Small intestine (tissue), 7 donors: ENCODE measurements around the gene RSAD1. TPM values are rescaled to one million over a fixed set of nuclear protein-coding genes. Genes with fewer than 3 reads are reported as not detected.

Experiments
- DNase-seq, 2 donors: peaks; one replicate each; pipeline versions ENCODE4 v3.0.0 to v3.0.0-alpha.2; 2013
- FAIRE-seq: peaks from 2 replicates; lab custom pipeline; 2012; peaks lifted over from hg19 to GRCh38; lab: Jason Lieb, UNC
- H3K27ac ChIP-seq, 3 donors: one replicate each; pipeline ENCODE4 v1.5.1; 2013; ENCODE audit warnings: low read length in 2 of 3, mild to moderate bottlenecking in 2 of 3, control low read depth in 1 of 3, inconsistent platforms in 1 of 3, low read depth in 1 of 3, moderate library complexity in 1 of 3
- H3K27me3 ChIP-seq, 3 donors: one replicate each; pipeline ENCODE4 v1.6.1; 2013; ENCODE audit warnings: low read length in 3 of 3, inconsistent platforms in 1 of 3; ENCODE audit not compliant: control insufficient read depth in 3 of 3, insufficient read depth in 3 of 3
- H3K36me3 ChIP-seq, 3 donors: one replicate each; pipeline ENCODE4 v1.6.1; 2013; ENCODE audit warnings: low read length in 3 of 3, inconsistent platforms in 1 of 3, low read depth in 1 of 3, mild to moderate bottlenecking in 1 of 3, moderate library complexity in 1 of 3; ENCODE audit not compliant: control insufficient read depth in 3 of 3, insufficient read depth in 2 of 3
- H3K4me1 ChIP-seq, 3 donors: one replicate each; pipeline ENCODE4 v1.6.1; 2013; ENCODE audit warnings: low read length in 2 of 3, inconsistent platforms in 1 of 3, low read depth in 1 of 3, mild to moderate bottlenecking in 1 of 3, moderate library complexity in 1 of 3; ENCODE audit not compliant: control insufficient read depth in 3 of 3, insufficient read depth in 2 of 3
- H3K4me3 ChIP-seq, 3 donors: one replicate each; pipeline ENCODE4 v1.5.1; 2013; ENCODE audit warnings: low read length in 3 of 3, control low read depth in 1 of 3, inconsistent platforms in 1 of 3, low read depth in 1 of 3, mild to moderate bottlenecking in 1 of 3, moderate library complexity in 1 of 3
- H3K9me3 ChIP-seq, 2 donors: one replicate each; pipeline ENCODE4 v1.6.1; 2013; ENCODE audit warnings: low read depth in 1 of 2, low read length in 1 of 2; ENCODE audit not compliant: control insufficient read depth in 2 of 2, insufficient read depth in 1 of 2
- WGBS, 3 donors: extraction: QIAGEN DNeasy Blood & Tissue Kit; methylation state at CpG; one replicate each; pipeline ENCODE4 v1.1.7; 2013; 5-methylcytosine and 5-hydroxymethylcytosine counted together
- polyA plus RNA-seq, 4 donors: library from polyadenylated mRNA; stranded (reverse) in 3 of 4; unstranded in 1 of 4; fragments of 200-250 nt in 3 of 4; fragments of 120-200 nt in 1 of 4; gene quantifications; one replicate each; pipeline versions ENCODE4 v1.2.1 to v1.2.3, GENCODE V29; 2013
- donor health status: healthy with polysubstance abuse.
- donor health status: control.
- donor health status: control.
- donor health status: Bipolar disorder and iron deficiency.
- donor health status: healthy.

Gene RSAD1
- polyA plus RNA-seq, 4 donors: 18.1 to 36.4 (median 19.5) TPM

DNA sequence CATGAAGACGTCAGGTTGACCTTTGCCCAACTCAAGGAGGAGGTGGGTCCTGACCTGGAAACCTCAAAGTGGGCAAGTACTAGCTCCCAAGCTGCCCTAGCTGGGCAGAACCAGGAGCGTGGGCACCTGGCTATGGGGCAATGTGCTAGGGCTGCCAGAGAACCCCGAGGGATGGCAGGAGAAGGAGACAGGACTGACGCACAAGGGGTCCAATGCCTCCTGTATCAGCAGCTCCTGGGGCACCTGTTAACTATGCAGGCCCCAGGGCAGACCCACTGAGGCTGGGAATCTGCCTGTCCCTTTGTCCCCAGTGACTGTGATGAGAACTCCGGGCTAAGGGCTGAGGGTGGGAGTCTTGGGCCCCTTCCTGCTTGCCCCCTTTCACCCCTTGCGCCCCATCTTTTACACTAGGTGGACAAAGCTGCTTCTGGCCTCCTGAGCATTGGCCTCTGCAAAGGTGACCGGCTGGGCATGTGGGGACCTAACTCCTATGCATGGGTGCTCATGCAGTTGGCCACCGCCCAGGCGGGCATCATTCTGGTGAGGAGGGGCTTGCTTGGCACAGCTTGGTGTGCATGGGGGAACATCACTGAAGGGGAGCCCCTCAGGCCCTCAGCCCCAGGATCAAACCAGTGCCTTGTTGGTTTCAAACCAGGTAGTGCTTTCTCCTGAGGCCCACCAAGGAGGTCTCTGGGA is 17.7 kb upstream of the RSAD1 start:
- H3K4me3 ChIP-seq: no peak overlapping the region
- peaks cover 0 to 67% (median 5%) of the 10 kb centered on the region in 3 donors for H3K36me3 ChIP-seq
- H3K27me3 ChIP-seq: no peaks in the 10 kb centered on the region
- WGBS, 3 donors: 88 to 93% (median 91%) methylated on average over 9 of the region's 9 CpGs
- DNase-seq (no peak), FAIRE-seq (no peak)
- no peaks in the 10 kb centered on the region for H3K9me3 ChIP-seq
- peaks cover 0 to 20% (median 8%) of the 10 kb centered on the region in 3 donors for H3K4me1 ChIP-seq
- no peak overlapping the region for H3K27ac ChIP-seq

DNA sequence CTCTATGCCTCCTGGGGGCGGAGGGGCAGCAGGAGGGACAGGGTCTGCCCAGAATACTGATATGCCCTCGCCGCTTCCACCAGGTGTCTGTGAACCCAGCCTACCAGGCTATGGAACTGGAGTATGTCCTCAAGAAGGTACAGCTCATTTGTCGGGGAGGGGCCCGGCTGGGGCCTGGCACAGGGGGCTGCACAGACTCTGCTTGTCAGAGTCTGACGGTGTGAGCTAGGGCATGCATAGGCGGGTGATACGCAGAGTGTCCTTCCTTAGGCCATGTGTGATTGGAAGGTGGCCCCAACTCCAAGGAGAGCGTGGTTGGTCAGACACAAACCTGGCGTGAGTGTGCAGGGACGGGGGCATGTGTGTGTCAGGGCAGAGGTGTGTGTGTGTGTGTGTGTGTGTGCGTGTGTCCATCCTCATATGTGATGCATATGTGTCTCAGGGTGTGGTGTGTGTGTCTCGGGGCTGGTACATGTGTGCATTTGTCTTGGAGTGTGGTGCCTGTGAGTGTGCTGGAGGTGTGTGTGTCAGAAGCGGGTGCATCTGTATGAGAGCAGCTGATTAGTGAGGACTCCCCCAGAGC is 17.0 kb upstream of the RSAD1 start:
- no peaks in the 10 kb centered on the region for H3K9me3 ChIP-seq
- H3K36me3 ChIP-seq: peaks cover 0 to 67% (median 5%) of the 10 kb centered on the region in 3 donors
- H3K27me3 ChIP-seq: no peaks in the 10 kb centered on the region
- H3K4me1 ChIP-seq: peaks cover 0 to 20% (median 8%) of the 10 kb centered on the region in 3 donors
- no peak overlapping the region for H3K4me3 ChIP-seq
- H3K27ac ChIP-seq: no peak overlapping the region
- DNase-seq (no peak), FAIRE-seq (no peak)
- WGBS, 3 donors: 91 to 94% (median 94%) methylated on average over 14 of the region's 14 CpGs

DNA sequence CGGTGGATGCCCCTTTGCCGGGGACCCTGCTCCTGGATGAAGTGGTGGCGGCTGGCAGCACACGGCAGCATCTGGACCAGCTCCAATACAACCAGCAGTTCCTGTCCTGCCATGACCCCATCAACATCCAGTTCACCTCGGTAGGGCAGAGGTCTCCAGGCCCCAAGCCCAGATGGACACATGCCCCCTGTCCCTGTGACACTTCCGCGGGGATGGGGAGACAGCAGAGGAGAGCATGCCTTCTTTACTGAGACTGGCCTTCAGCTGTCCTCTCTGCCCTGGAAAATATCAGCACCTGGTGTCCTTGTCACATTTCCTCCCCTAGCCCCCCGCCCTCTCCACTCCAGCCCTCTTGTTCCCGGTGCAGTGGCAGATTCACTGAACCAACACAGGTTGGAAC is 16.2 kb upstream of the RSAD1 start:
- DNase-seq: no peak
- Histone ChIP-seq H3K9me3 (no peaks in the 10 kb centered on the region), H3K4me3 (no peak overlapping the region), H3K27ac (no peak overlapping the region), H3K4me1 (peaks cover 0 to 20% (median 10%) of the 10 kb centered on the region in 3 donors), H3K36me3 (peaks cover 0 to 68% (median 5%) of the 10 kb centered on the region in 3 donors), H3K27me3 (peaks cover 0 to 1% (median 0%) of the 10 kb centered on the region in 3 donors)
- 76 to 88% (median 84%) methylated on average over 9 of the region's 9 CpGs for WGBS, 3 donors
- no peak for FAIRE-seq

DNA sequence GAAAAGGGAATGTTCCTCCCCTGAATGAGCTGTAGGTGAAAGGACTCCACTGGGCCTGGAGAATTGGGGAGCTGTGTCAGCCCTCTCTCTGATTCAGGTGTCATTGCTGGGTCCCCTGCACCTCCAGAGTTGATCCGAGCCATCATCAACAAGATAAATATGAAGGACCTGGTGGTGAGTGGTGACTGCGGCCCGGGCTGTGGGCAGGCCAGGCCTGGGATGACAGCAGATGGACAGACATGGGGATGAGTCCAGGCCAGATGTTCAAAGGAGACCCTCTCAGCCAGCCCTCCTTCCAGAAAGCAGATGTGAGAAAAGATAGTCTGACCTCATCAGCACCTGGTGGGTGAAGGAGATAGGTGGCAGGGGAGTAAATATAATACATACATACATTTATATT is 14.5 kb upstream of the RSAD1 start:
- WGBS, 3 donors: 87 to 95% (median 92%) methylated on average over 3 of the region's 3 CpGs
- DNase-seq: no peak
- peaks cover 0 to 71% (median 5%) of the 10 kb centered on the region in 3 donors for H3K36me3 ChIP-seq
- FAIRE-seq: no peak
- no peaks in the 10 kb centered on the region for H3K9me3 ChIP-seq
- H3K4me1 ChIP-seq: peaks cover 2 to 13% (median 3%) of the 10 kb centered on the region in 3 donors
- peaks cover 0 to 17% (median 0%) of the 10 kb centered on the region in 3 donors for H3K27me3 ChIP-seq
- no peak overlapping the region for H3K4me3 ChIP-seq
- H3K27ac ChIP-seq: no peak overlapping the region

DNA sequence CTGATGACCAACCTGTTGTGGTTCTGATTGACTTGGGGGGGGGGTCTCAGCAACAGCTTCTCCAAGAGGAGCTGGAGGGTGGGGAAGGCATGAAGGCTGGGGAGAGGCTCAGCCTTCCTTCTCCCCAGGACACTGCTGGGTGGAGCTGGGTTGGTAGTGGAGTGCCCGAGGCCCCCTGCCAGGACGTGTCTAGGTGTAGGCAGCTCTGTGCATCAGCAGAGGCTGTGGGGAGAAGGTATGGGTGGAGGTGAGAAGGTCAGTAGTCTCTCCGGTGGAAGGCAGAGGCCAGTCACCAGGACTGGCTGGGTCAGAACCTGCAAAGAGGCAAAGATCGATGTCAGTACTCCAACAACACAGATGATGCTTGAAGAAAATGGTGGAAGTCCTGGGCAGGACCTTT is 13.9 kb upstream of the RSAD1 start:
- 82 to 88% (median 84%) methylated on average over 3 to 4 of the region's 4 CpGs for WGBS, 3 donors
- Histone ChIP-seq H3K27ac (no peak overlapping the region), H3K9me3 (no peaks in the 10 kb centered on the region), H3K27me3 (peaks cover 0 to 20% (median 0%) of the 10 kb centered on the region in 3 donors), H3K4me3 (no peak overlapping the region), H3K4me1 (peaks cover 2 to 12% (median 3%) of the 10 kb centered on the region in 3 donors), H3K36me3 (peaks cover 0 to 71% (median 5%) of the 10 kb centered on the region in 3 donors)
- DNase-seq (no peak), FAIRE-seq (no peak)

DNA sequence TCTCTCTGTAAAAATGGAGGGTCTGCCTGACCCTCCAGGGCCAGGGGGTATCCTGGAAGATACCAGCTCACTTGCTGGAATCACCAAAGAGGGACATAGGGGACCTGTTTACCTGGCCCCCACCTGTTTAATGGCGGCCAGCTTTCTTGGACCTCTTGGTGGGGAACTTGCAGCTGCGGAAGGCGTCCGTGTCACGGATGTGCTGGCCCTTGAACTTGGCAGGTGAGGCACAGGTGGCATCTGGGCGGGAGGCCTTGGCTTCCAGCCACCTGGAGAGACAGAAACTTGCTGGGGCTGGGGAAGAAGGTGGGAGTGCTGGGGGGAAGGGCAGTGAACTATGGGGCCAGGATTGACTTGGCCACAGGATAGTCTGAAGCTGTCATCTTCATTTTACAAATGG is 13.5 kb upstream of the RSAD1 start:
- FAIRE-seq (no peak), DNase-seq (no peak)
- 35 to 74% (median 61%) methylated on average over 6 of the region's 6 CpGs for WGBS, 3 donors
- Histone ChIP-seq H3K9me3 (no peaks in the 10 kb centered on the region), H3K36me3 (peaks cover 0 to 68% (median 5%) of the 10 kb centered on the region in 3 donors), H3K27ac (no peak overlapping the region), H3K4me3 (no peak overlapping the region), H3K27me3 (peaks cover 0 to 20% (median 0%) of the 10 kb centered on the region in 3 donors), H3K4me1 (peaks cover 2 to 13% (median 3%) of the 10 kb centered on the region in 3 donors)

DNA sequence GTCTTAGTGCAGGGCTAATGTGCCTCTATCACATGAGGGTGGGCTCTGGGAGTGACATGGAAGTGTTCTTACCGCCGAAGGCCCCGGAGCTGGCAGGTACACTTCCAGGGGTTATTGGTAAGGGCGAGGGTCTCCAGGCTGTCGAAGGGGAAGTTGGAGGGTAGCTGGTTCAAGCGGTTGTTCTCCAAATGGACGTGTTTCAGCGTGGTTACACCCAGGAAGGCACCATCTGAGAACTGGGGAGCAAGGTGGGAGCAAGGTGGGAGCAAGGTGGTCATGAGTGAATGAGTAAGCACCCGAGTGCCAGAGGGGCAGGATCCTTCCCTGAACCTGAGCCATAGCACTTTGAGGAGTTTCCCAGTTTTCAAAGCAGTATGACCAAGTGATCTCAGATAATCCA is 13.0 kb upstream of the RSAD1 start:
- H3K9me3 ChIP-seq: no peaks in the 10 kb centered on the region
- H3K4me1 ChIP-seq: peaks cover 2 to 13% (median 3%) of the 10 kb centered on the region in 3 donors
- H3K27ac ChIP-seq: no peak overlapping the region
- peaks cover 0 to 65% (median 5%) of the 10 kb centered on the region in 3 donors for H3K36me3 ChIP-seq
- FAIRE-seq (no peak), DNase-seq (no peak)
- H3K4me3 ChIP-seq: no peak overlapping the region
- H3K27me3 ChIP-seq: peaks cover 0 to 20% (median 0%) of the 10 kb centered on the region in 3 donors
- WGBS, 3 donors: 93 to 96% (median 95%) methylated on average over 9 of the region's 9 CpGs

DNA sequence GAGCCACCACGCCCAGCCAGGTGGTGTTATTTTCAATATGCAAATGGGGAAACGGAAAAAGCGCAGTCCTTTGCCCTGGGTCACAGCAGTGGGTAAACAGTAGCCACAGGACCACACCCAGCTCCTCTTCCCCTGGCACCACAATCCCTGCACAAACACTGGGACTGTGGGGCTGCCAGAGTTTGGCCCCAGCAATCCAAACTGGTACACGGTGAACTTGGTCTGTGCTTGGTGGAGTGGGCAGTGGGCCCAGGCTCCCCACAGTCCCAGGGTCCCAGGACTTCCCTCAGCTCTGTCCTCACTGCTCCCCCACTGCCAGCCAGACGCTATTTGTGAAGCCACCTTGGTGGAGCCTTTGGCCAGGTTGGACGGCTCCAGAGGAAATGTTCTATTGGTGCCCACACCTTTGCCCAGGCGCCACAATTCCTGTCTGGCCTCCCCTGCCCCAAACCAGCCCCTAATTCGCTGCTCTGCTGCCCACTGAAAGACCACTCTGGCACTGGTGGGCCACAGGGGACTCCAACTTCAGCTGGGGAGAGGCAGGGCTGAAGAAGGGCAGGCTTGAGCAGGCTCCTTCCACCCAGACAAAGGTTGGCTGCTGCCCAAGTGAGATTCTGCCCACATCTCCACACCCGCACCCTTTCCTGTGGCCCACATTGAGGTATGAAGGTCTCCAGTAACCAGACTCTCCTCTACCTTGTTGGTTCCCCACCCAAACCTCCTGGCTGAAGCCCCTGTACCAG is 12.1 kb upstream of the RSAD1 start:
- Histone ChIP-seq H3K36me3 (peaks cover 0 to 65% (median 7%) of the 10 kb centered on the region in 3 donors), H3K4me3 (no peak overlapping the region), H3K9me3 (no peaks in the 10 kb centered on the region), H3K4me1 (peaks cover 2 to 13% (median 3%) of the 10 kb centered on the region in 3 donors), H3K27me3 (peaks cover 0 to 20% (median 0%) of the 10 kb centered on the region in 3 donors), H3K27ac (peak overlapping the region in 2 of 3 donors; percentile 56 to 64)
- DNase-seq (peak; percentile 39 to 81), FAIRE-seq (no peak)
- WGBS, 3 donors: 39 to 61% (median 47%) methylated on average over 9 of the region's 9 CpGs
